Adrenal gland (tissue), 12 donors: Measurements from ENCODE around the gene RIPOR3. TPM values are rescaled to one million over a fixed set of nuclear protein-coding genes. Genes with fewer than 3 reads are reported as not detected.

Source experiments
- DNase-seq, 7 donors: peaks; one replicate each; pipeline ENCODE4 v3.0.0-alpha.2; 2019 to 2020
- H3K27ac ChIP-seq, 5 donors: fragments of 200-600 bp; sonication (generic) in 4 of 5; 1 replicate in 3 of 5; 2 replicates in 2 of 5; pipeline versions ENCODE4 v1.5.1 to v1.8.0; 2016 to 2020; ENCODE audit warnings: mild to moderate bottlenecking in 1 of 5
- H3K27me3 ChIP-seq: fragments of 200-600 bp; 2 replicates; pipeline ENCODE4 v1.8.0; 2021
- H3K36me3 ChIP-seq, 2 donors: fragments of 200-600 bp; replicated peaks in 1 of 2; 1 replicate in 1 of 2; 2 replicates in 1 of 2; pipeline versions ENCODE4 v1.5.1 to v1.8.0; 2018 to 2022
- H3K4me1 ChIP-seq, 2 donors: fragments of 200-600 bp; replicated peaks in 1 of 2; 1 replicate in 1 of 2; 2 replicates in 1 of 2; pipeline versions ENCODE4 v1.5.1 to v1.8.0; 2018 to 2021
- H3K4me3 ChIP-seq, 4 donors: fragments of 200-600 bp; sonication (generic) in 3 of 4; one replicate each; pipeline ENCODE4 v1.5.1; 2016 to 2018
- H3K9me3 ChIP-seq, 3 donors: fragments of 200-600 bp; sonication (generic) in 1 of 3; replicated peaks in 1 of 3; 1 replicate in 2 of 3; 2 replicates in 1 of 3; pipeline versions ENCODE4 v1.5.1 to v1.8.0; 2016 to 2021
- POLR2A ChIP-seq, 2 donors: fragments of 450-650 bp; IDR thresholded peaks; one replicate each; pipeline ENCODE4 v1.6.1; 2017; ENCODE audit warnings: antibody characterized with exemption in 2 of 2, mild to moderate bottlenecking in 2 of 2, moderate library complexity in 1 of 2
- WGBS, 4 donors: extraction: QIAGEN DNeasy Blood & Tissue Kit in 2 of 4; methylation state at CpG; one replicate each; pipeline versions ENCODE4 v1.1.5 to v1.1.7; 2013 to 2017; 5-methylcytosine and 5-hydroxymethylcytosine counted together
- intact Hi-C, 2 donors: fragments of 100-400 bp; cut with DNase I; formaldehyde crosslinking; loops; one replicate each; pipeline versions ENCODE4 v1.14.1 to v1.15.0; 2022 to 2023
- polyA plus RNA-seq, 3 donors: library from polyadenylated mRNA; stranded (reverse); fragments of 200-250 nt in 2 of 3; fragments of 350-450 nt in 1 of 3; fragmentation: Illumina TruSeq in 1 of 3; extraction: RNeasy Lipid Tissue Mini Kit (QIAGEN cat#74804) in 1 of 3; gene quantifications; one replicate each; pipeline ENCODE4 v1.2.3, GENCODE V29; 2013 to 2014
- total RNA-seq, 9 donors: library from RNA; depleted of rRNA in 4 of 9; stranded (reverse); fragments of >200 nt in 4 of 9; fragments of 120-200 nt in 1 of 9; fragmentation: NEBNext Ultra II Directional in 1 of 9; extraction: Animal tissue kit (Norgen Biotek cat#: 25700) in 1 of 9; gene quantifications; one replicate each; pipeline versions ENCODE4 v1.1.0 to v1.2.4, GENCODE V29; 2013 to 2023
- TF ChIP-seq, protein P1 (sequence below), 6 experiments: fragments of 450-650 bp in 4 of 6; fragments of 200-600 bp in 2 of 6; sonication (generic) in 1 of 6; IDR thresholded peaks; 1 replicate in 5 of 6; 2 replicates in 1 of 6; pipeline versions ENCODE4 v1.5.1 to v1.8.0; 2016 to 2021; ENCODE audit warnings: antibody characterized with exemption in 6 of 6, mild to moderate bottlenecking in 2 of 6, moderate library complexity in 1 of 6
- donor health status: healthy with polysubstance abuse.
- donor health status: Bipolar disorder and iron deficiency.
- donor health status: DM: yes; HTN: yes; CAD: no.
- donor health status: DM: no; HTN: no; CAD: no.
- donor health status: DM: no; HTN: no; CAD: no.
- donor health status: DM: yes; HTN: yes; CAD: no.

The RIPOR3 gene
- total and polyA plus RNA-seq, 12 donors: 3.4 to 135 (median 23.7) TPM

DNA sequence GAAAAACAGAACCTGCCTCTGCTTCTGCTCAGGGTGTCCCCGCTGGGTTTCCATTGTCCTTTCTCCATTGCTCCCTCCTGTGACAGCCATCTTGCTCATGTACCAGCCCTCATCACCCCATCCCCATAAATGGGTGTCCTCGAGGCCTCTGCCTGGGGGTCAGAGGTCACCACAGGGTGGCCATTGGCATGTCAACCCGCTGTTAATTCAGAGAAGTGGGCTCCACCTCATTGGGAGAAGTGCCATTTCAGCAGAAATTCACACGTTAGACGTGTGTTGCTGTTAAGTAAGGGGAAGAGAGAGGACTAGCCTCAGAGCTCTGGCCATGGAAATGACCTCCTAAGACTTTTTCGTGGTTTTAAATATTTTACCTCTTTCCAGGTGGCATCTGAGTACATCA is 109.2 kb downstream of the RIPOR3 start:
- Histone ChIP-seq H3K4me1 (no peaks in the 10 kb centered on the region), H3K27ac (peak overlapping the region in 1 of 5 donors; percentile 41), H3K4me3 (no peak overlapping the region), H3K9me3 (no peaks in the 10 kb centered on the region), H3K27me3 (no peaks in the 10 kb centered on the region), H3K36me3 (peaks cover 0 to 85% of the 10 kb centered on the region in 2 donors)
- intact Hi-C loops: loop anchor here in 1 of 2 donors (5.0 kb wide), 1 partner anchor 395 kb away; no protein-coding TSS in a partner anchor
- DNase-seq: peak in 1 of 7 donors; percentile 10
- TF ChIP-seq, protein P1, sequence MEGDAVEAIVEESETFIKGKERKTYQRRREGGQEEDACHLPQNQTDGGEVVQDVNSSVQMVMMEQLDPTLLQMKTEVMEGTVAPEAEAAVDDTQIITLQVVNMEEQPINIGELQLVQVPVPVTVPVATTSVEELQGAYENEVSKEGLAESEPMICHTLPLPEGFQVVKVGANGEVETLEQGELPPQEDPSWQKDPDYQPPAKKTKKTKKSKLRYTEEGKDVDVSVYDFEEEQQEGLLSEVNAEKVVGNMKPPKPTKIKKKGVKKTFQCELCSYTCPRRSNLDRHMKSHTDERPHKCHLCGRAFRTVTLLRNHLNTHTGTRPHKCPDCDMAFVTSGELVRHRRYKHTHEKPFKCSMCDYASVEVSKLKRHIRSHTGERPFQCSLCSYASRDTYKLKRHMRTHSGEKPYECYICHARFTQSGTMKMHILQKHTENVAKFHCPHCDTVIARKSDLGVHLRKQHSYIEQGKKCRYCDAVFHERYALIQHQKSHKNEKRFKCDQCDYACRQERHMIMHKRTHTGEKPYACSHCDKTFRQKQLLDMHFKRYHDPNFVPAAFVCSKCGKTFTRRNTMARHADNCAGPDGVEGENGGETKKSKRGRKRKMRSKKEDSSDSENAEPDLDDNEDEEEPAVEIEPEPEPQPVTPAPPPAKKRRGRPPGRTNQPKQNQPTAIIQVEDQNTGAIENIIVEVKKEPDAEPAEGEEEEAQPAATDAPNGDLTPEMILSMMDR (IDR thresholded peaks at IDR 0.05): no peak
- no peak for TF ChIP-seq POLR2A (IDR thresholded peaks at IDR 0.05)
- 67 to 76% (median 69%) methylated on average over 6 of the region's 6 CpGs for WGBS, 4 donors

DNA sequence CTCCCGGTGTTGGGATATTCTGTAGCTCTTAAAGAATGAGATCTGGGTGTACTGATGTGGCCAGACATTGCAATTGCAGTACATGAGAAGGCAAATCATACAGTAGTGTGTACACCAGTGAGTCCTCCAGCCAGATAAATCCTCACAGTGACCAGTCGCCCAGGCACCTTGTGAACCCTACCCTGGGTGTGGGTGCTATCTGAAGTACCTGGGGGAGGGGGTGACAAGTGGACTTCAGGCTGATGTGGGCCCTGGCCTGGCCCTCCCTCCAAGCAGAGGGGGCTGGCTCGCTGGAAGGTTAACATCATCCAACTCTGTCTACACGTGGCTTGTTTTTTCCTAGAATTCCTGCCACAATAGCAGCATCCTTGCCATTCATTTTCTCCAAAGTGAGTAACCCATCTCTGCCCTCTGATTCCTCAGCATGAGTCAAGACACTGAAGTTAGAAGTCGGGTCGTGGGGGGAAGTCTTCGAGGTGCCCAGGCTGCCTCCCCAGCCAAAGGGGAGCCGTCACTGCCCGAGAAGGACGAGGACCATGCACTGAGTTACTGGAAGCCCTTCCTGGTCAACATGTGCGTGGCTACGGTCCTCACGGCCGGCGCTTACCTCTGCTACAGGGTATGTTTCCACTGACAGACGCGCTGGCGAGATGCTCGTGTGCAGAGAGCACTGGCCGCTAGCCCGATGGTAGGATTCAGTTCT is 110.3 kb downstream of the RIPOR3 start:
- peak in 1 of 7 donors; percentile 22 for DNase-seq
- WGBS, 4 donors: 83 to 89% (median 84%) methylated on average over 17 to 21 of the region's 21 CpGs
- intact Hi-C loops: loop anchor here in 1 of 2 donors (5.0 kb wide), 1 partner anchor 394 kb away; no protein-coding TSS in a partner anchor
- Histone ChIP-seq H3K9me3 (no peaks in the 10 kb centered on the region), H3K36me3 (peaks cover 0 to 76% of the 10 kb centered on the region in 2 donors), H3K4me1 (peaks cover 0 to 2% of the 10 kb centered on the region in 2 donors), H3K27me3 (no peaks in the 10 kb centered on the region), H3K27ac (no peak overlapping the region), H3K4me3 (no peak overlapping the region)
- TF ChIP-seq POLR2A (IDR thresholded peaks at IDR 0.05): no peak
- TF ChIP-seq, protein P1 (IDR thresholded peaks at IDR 0.05): no peak

DNA sequence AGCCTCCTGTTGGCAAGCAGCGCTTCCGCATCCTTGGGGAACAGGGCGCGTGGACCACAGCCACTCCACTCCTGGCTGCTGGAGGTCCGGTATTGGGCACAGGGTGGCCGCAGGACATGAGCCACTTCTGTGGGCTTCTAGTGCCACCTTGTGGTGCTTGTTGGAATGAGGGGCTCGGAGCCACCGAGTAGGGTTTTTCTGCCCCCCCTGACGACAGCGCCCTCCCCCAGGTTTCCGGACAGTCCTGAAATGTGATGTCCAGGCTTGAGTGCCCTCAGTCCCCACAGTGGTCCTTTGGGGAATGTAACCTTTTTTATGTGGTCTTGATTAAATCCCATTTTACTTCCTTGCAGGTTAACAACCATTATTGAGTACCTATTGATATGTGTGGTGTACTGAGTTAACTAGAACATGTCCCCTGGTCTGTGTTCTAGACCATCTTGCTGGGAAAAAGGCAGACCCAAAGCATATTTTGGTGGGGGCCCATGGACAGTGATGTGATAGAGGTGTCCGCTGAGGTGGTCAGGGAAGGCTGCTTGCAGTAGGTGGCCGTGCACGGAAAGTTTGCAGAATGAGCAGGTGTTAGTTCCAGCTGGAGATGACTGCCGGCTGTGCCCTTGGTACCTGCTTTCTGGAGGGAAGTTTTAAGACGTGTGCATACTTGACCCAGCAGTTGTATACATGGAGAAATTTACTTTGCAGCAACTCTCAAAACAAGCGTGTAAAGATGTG is 111.2 kb downstream of the RIPOR3 start:
- peak overlapping the region in 2 of 5 donors; percentile 2 to 15 for H3K27ac ChIP-seq
- H3K9me3 ChIP-seq: no peaks in the 10 kb centered on the region
- H3K4me3 ChIP-seq: no peak overlapping the region
- no peak for TF ChIP-seq POLR2A (IDR thresholded peaks at IDR 0.05)
- TF ChIP-seq, protein P1 (IDR thresholded peaks at IDR 0.05): peak; percentile 55 to 90 (median 80)
- DNase-seq: peak; percentile 65 to 89 (median 81)
- peaks cover 0 to 73% of the 10 kb centered on the region in 2 donors for H3K36me3 ChIP-seq
- intact Hi-C loops: loop anchor here in 1 of 2 donors (5.0 kb wide), 1 partner anchor 393 kb away; no protein-coding TSS in a partner anchor
- 48 to 52% (median 49%) methylated on average over 15 to 17 of the region's 17 CpGs for WGBS, 4 donors
- no peaks in the 10 kb centered on the region for H3K27me3 ChIP-seq
- H3K4me1 ChIP-seq: peaks cover 0 to 5% of the 10 kb centered on the region in 2 donors

DNA sequence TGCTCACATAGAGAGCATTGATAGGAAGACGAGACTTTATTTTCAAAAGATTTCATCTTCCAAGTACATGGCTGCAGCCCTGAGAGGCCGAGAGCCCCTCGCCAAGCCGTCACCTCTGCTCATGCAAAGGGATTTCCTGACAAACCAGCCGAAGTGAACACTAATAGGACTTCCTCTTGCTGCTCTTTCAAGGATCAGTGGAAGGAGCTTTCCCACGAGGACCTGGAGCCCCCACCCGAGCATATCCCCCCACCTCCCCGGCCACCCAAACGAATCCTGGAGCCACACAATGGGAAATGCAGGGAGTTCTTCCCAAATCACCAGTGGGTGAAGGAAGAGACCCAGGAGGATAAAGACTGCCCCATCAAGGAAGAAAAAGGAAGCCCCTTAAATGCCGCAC is 111.8 kb downstream of the RIPOR3 start:
- no peak overlapping the region for H3K4me3 ChIP-seq
- intact Hi-C loops: loop anchor here (5.0 kb wide), 3 partner anchors 77 to 392 kb away; no protein-coding TSS in a partner anchor
- H3K27me3 ChIP-seq: no peaks in the 10 kb centered on the region
- no peaks in the 10 kb centered on the region for H3K9me3 ChIP-seq
- no peak for TF ChIP-seq POLR2A (IDR thresholded peaks at IDR 0.05)
- peaks cover 0 to 5% of the 10 kb centered on the region in 2 donors for H3K4me1 ChIP-seq
- H3K27ac ChIP-seq: peak overlapping the region in 1 of 5 donors; percentile 15
- peak in 2 of 7 donors; percentile 7 to 46 for DNase-seq
- WGBS, 4 donors: 72 to 85% (median 80%) methylated on average over 9 to 10 of the region's 10 CpGs
- peaks cover 0 to 79% of the 10 kb centered on the region in 2 donors for H3K36me3 ChIP-seq
